IMR-90 (cell line): ENCODE measurements around the gene C12orf54. TPM values are rescaled to one million over a fixed set of nuclear protein-coding genes. Genes with fewer than 3 reads are reported as not detected.

Experiments used
- ATAC-seq: fragments of 200-7000 bp; cut with Tn5 transposase; 2 replicates; pipeline ENCODE4 v1.9.1; 2020; ENCODE audit warnings: low read depth, mild to moderate bottlenecking, moderate library complexity
- BruUV-seq: library from RNA; stranded (reverse); fragments of 400-500 nt; replicated peaks from 2 replicates; lab custom pipeline; 2021; lab: Mats Ljungman, UMichigan
- CTCF ChIA-PET: fragments of 300-600 bp; formaldehyde crosslinking; extraction: SDS; loops from one replicate; lab custom pipeline; 2021; ENCODE audit warnings: antibody characterized with exemption; lab: Yijun Ruan, JAX
- POLR2A ChIA-PET: fragments of 300-600 bp; sonication (Branson Sonifier 250); formaldehyde crosslinking; loops from one replicate; lab custom pipeline; 2022; ENCODE audit warnings: antibody characterized with exemption; ENCODE audit not compliant: unreplicated experiment; lab: Charles Lee
- DNase-seq: peaks from one replicate; pipeline ENCODE4 v3.0.0; 2013
- H2AFZ ChIP-seq: replicated peaks from 2 replicates; pipeline ENCODE3; 2013; ENCODE audit warnings: low read length, mild to moderate bottlenecking; ENCODE audit not compliant: poor library complexity
- H2AK5ac ChIP-seq: 2 replicates; pipeline ENCODE4 v1.6.1; 2013; ENCODE audit warnings: low read depth, low read length, inconsistent platforms
- H2AK9ac ChIP-seq: replicated peaks from 2 replicates; pipeline ENCODE3; 2013; ENCODE audit warnings: mild to moderate bottlenecking, low read depth, low read length, moderate library complexity; ENCODE audit not compliant: poor library complexity
- H2BK120ac ChIP-seq: 2 replicates; pipeline ENCODE4 v1.6.1; 2013; ENCODE audit warnings: low read depth, low read length, inconsistent platforms
- H2BK15ac ChIP-seq: 3 replicates; pipeline ENCODE4 v1.6.1; 2013; ENCODE audit warnings: low read depth, low read length, inconsistent platforms
- H2BK20ac ChIP-seq: 2 replicates; pipeline ENCODE4 v1.6.1; 2013; ENCODE audit warnings: low read depth, mild to moderate bottlenecking, inconsistent platforms, low read length, moderate library complexity
- H2BK5ac ChIP-seq: 2 replicates; pipeline ENCODE4 v1.6.1; 2013; ENCODE audit warnings: mild to moderate bottlenecking, low read depth, low read length, inconsistent platforms; ENCODE audit not compliant: poor library complexity, severe bottlenecking
- H3K14ac ChIP-seq: replicated peaks from 2 replicates; pipeline ENCODE4 v1.6.1; 2013; ENCODE audit warnings: low read depth, low read length, inconsistent platforms
- H3K18ac ChIP-seq: 2 replicates; pipeline ENCODE4 v1.6.1; 2013; ENCODE audit warnings: low read depth, low read length, control low read depth
- H3K23ac ChIP-seq: 2 replicates; pipeline ENCODE4 v1.6.1; 2013; ENCODE audit warnings: low read depth, low read length, inconsistent platforms
- H3K27ac ChIP-seq: 2 replicates; pipeline ENCODE4 v1.5.1; 2013; ENCODE audit warnings: mild to moderate bottlenecking, control low read depth, low read length; ENCODE audit not compliant: insufficient read depth
- H3K27me3 ChIP-seq: 2 replicates; pipeline ENCODE4 v1.6.1; 2013; ENCODE audit warnings: low read length; ENCODE audit not compliant: control insufficient read depth, insufficient read depth
- H3K36me3 ChIP-seq: 2 replicates; pipeline ENCODE4 v1.6.1; 2013; ENCODE audit warnings: low read length, mixed read lengths; ENCODE audit not compliant: control insufficient read depth, insufficient read depth
- H3K4ac ChIP-seq: 2 replicates; pipeline ENCODE4 v1.6.1; 2013; ENCODE audit warnings: low read depth, low read length, inconsistent platforms
- H3K4me1 ChIP-seq: 2 replicates; pipeline ENCODE4 v1.6.1; 2013; ENCODE audit warnings: low read length, mixed read lengths; ENCODE audit not compliant: control insufficient read depth, insufficient read depth
- H3K4me2 ChIP-seq: 2 replicates; pipeline ENCODE4 v1.6.1; 2013; ENCODE audit warnings: low read depth, mild to moderate bottlenecking, control low read depth, low read length, moderate library complexity
- H3K4me3 ChIP-seq: 2 replicates; pipeline ENCODE4 v1.5.1; 2013; ENCODE audit warnings: low read depth, mild to moderate bottlenecking, control low read depth, low read length, moderate library complexity; ENCODE audit not compliant: insufficient read depth
- H3K56ac ChIP-seq: 2 replicates; pipeline ENCODE4 v1.6.1; 2013; ENCODE audit warnings: low read length, inconsistent platforms; ENCODE audit not compliant: insufficient read depth; ENCODE audit errors: extremely low read depth
- H3K79me1 ChIP-seq, 2 experiments: 2 replicates each; pipeline ENCODE4 v1.6.1; 2013; ENCODE audit warnings: low read length in 2 of 2, inconsistent platforms in 1 of 2, low read depth in 1 of 2
- H3K9ac ChIP-seq: 2 replicates; pipeline ENCODE4 v1.6.1; 2013; ENCODE audit warnings: low read depth, low read length, control low read depth
- H3K9me1 ChIP-seq: 2 replicates; pipeline ENCODE4 v1.6.1; 2013; ENCODE audit warnings: low read length, inconsistent platforms; ENCODE audit not compliant: insufficient read depth
- H3K9me3 ChIP-seq: 2 replicates; pipeline ENCODE4 v1.6.1; 2013; ENCODE audit warnings: low read length; ENCODE audit not compliant: control insufficient read depth, insufficient read depth
- H4K20me1 ChIP-seq: 2 replicates; pipeline ENCODE4 v1.6.1; 2013; ENCODE audit warnings: low read length, inconsistent platforms; ENCODE audit not compliant: insufficient read depth
- H4K5ac ChIP-seq: 2 replicates; pipeline ENCODE4 v1.6.1; 2013; ENCODE audit warnings: mild to moderate bottlenecking, low read depth, low read length, control low read depth
- H4K8ac ChIP-seq, 2 experiments: 2 replicates each; pipeline ENCODE4 v1.6.1; 2013; ENCODE audit warnings: low read depth in 2 of 2, low read length in 2 of 2, control low read depth in 1 of 2, inconsistent platforms in 1 of 2
- H4K91ac ChIP-seq: 2 replicates; pipeline ENCODE4 v1.6.1; 2013; ENCODE audit warnings: low read depth, low read length, inconsistent platforms; ENCODE audit not compliant: insufficient read depth
- BHLHE40 ChIP-seq: fragments of 150-350 bp; IDR thresholded peaks from 2 replicates; pipeline ENCODE4 v1.6.1; 2016; ENCODE audit warnings: mild to moderate bottlenecking, low read depth, low read length
- ELK1 ChIP-seq: fragments of 150-350 bp; IDR thresholded peaks from 2 replicates; pipeline ENCODE4 v1.6.1; 2016; ENCODE audit warnings: low read depth, mild to moderate bottlenecking, low read length, moderate library complexity, borderline replicate concordance
- MAFK ChIP-seq: IDR thresholded peaks from 2 replicates; pipeline ENCODE4 v1.6.1; 2012; ENCODE audit warnings: low read depth, low read length, improper control_type of control experiment
- RAD21 ChIP-seq: IDR thresholded peaks from 2 replicates; pipeline ENCODE4 v1.6.1; 2012; ENCODE audit warnings: low read length, improper control_type of control experiment
- RCOR1 ChIP-seq: IDR thresholded peaks from 2 replicates; pipeline ENCODE4 v1.6.1; 2012; ENCODE audit warnings: mild to moderate bottlenecking, low read length, improper control_type of control experiment; ENCODE audit not compliant: insufficient replicate concordance
- SMC3 ChIP-seq: fragments of 150-350 bp; IDR thresholded peaks from 2 replicates; pipeline ENCODE4 v1.6.1; 2016; ENCODE audit warnings: low read depth, mild to moderate bottlenecking, antibody characterized with exemption, low read length, moderate library complexity
- WGBS, 2 experiments: methylation state at CpG; one replicate each; pipeline versions ENCODE4 v1.1.5 to v1.1.7; 2013; ENCODE audit warnings: missing lambda C conversion rate in 2 of 2; ENCODE audit not compliant: insufficient read length in 1 of 2; ENCODE audit errors: extremely low coverage in 2 of 2; 5-methylcytosine and 5-hydroxymethylcytosine counted together
- dilution Hi-C: fragments of 300-500 bp; cut with HindIII; formaldehyde crosslinking; loops from one replicate; pipeline ENCODE4 v1.14.3; 2018; ENCODE audit warnings: low sequenced_read_pairs; ENCODE audit not compliant: unreplicated experiment
- in situ Hi-C: fragments of 300-500 bp; cut with MboI; formaldehyde crosslinking; loops from 3 replicates; pipeline ENCODE4 v1.14.3; 2019; ENCODE audit warnings: low sequenced_read_pairs, inconsistent platforms, mixed read lengths
- intact Hi-C: fragments of 100-400 bp; cut with micrococcal nuclease; formaldehyde crosslinking; loops from 2 replicates; pipeline ENCODE4 v1.10.0; 2022
- polyA plus RNA-seq, 3 experiments: library from polyadenylated mRNA; depleted of rRNA; stranded (reverse); fragments of >200 nt; gene quantifications; 2 replicates each; pipeline ENCODE4 v1.2.3, GENCODE V29; 2012; ENCODE audit warnings: low replicate concordance in 1 of 3
- total RNA-seq: library from RNA; depleted of rRNA; stranded (reverse); fragments of >200 nt; gene quantifications from 2 replicates; pipeline ENCODE4 v1.2.3, GENCODE V29; 2012

Gene C12orf54
- total and polyA plus RNA-seq, 2 of the 4 experiments (the other 2 are of a cell fraction), result not detected

GRCh38 chr12:48442179-48442847, 40.0 kb upstream of the C12orf54 start:
- 55% methylated on average over 2 of the region's 3 CpGs; no CpG with 5 or more reads in 1 of the 2 experiments for WGBS, 2 experiments

More at GRCh38 chr12:48442179-48442847, 40.0 kb upstream of the C12orf54 start:
- Histone ChIP-seq H3K4ac (no peak overlapping the region), H2AK9ac (no peak overlapping the region), H2BK15ac (no peak overlapping the region), H3K9me3 (no peaks in the 10 kb centered on the region), H2BK5ac (no peak overlapping the region), H2BK20ac (no peak overlapping the region), H3K9ac (no peak overlapping the region), H4K91ac (no peak overlapping the region), H3K4me3 (no peak overlapping the region), H3K14ac (no peak overlapping the region), H2BK120ac (no peak overlapping the region), H4K8ac (no peak overlapping the region), H3K4me1 (no peaks in the 10 kb centered on the region), H3K23ac (no peak overlapping the region), H4K5ac (no peak overlapping the region), H3K56ac (no peak overlapping the region), H3K79me1 (no peaks in the 10 kb centered on the region), H4K20me1 (no peaks in the 10 kb centered on the region), H3K4me2 (no peak overlapping the region), H2AFZ (no peak overlapping the region), H3K27ac (no peak overlapping the region), H3K36me3 (no peaks in the 10 kb centered on the region), H2AK5ac (no peak overlapping the region), H3K9me1 (no peaks in the 10 kb centered on the region), H3K18ac (no peak overlapping the region), H3K27me3 (no peaks in the 10 kb centered on the region; the same call in 1 of the 2 replicates)
- POLR2A ChIA-PET, result no interaction called here
- TF ChIP-seq ELK1 (no peak), RAD21 (no peak), SMC3 (no peak), RCOR1 (no peak), MAFK (no peak), BHLHE40 (no peak)
- dilution Hi-C loops (no loop called here), intact Hi-C loops (no loop called here), in situ Hi-C loops (no loop called here)
- CTCF ChIA-PET, result no interaction called here
- no TSS peak for BruUV-seq
- no peak for DNase-seq
- ATAC-seq, result no peak
